IMR-90 (cell line): ENCODE data around the gene AGXT. TPM values are rescaled to one million over a fixed set of nuclear protein-coding genes. Genes with fewer than 3 reads are reported as not detected.
A peak's percentile ranks its signal among the peaks of the same experiment; 100 is the strongest.

Source experiments
- ATAC-seq: fragments of 200-7000 bp; cut with Tn5 transposase; 2 replicates; pipeline ENCODE4 v1.9.1; 2020; ENCODE audit warnings: low read depth, mild to moderate bottlenecking, moderate library complexity
- BruUV-seq: library from RNA; stranded (reverse); fragments of 400-500 nt; replicated peaks from 2 replicates; lab custom pipeline; 2021; lab: Mats Ljungman, UMichigan
- CTCF ChIA-PET: fragments of 300-600 bp; formaldehyde crosslinking; extraction: SDS; loops from one replicate; lab custom pipeline; 2021; ENCODE audit warnings: antibody characterized with exemption; lab: Yijun Ruan, JAX
- POLR2A ChIA-PET: fragments of 300-600 bp; sonication (Branson Sonifier 250); formaldehyde crosslinking; loops from one replicate; lab custom pipeline; 2022; ENCODE audit warnings: antibody characterized with exemption; ENCODE audit not compliant: unreplicated experiment; lab: Charles Lee
- DNase-seq: peaks from one replicate; pipeline ENCODE4 v3.0.0; 2013
- H2AFZ ChIP-seq: replicated peaks from 2 replicates; pipeline ENCODE3; 2013; ENCODE audit warnings: low read length, mild to moderate bottlenecking; ENCODE audit not compliant: poor library complexity
- H2AK5ac ChIP-seq: 2 replicates; pipeline ENCODE4 v1.6.1; 2013; ENCODE audit warnings: low read depth, low read length, inconsistent platforms
- H2AK9ac ChIP-seq: replicated peaks from 2 replicates; pipeline ENCODE3; 2013; ENCODE audit warnings: mild to moderate bottlenecking, low read depth, low read length, moderate library complexity; ENCODE audit not compliant: poor library complexity
- H2BK120ac ChIP-seq: 2 replicates; pipeline ENCODE4 v1.6.1; 2013; ENCODE audit warnings: low read depth, low read length, inconsistent platforms
- H2BK15ac ChIP-seq: 3 replicates; pipeline ENCODE4 v1.6.1; 2013; ENCODE audit warnings: low read depth, low read length, inconsistent platforms
- H2BK20ac ChIP-seq: 2 replicates; pipeline ENCODE4 v1.6.1; 2013; ENCODE audit warnings: low read depth, mild to moderate bottlenecking, inconsistent platforms, low read length, moderate library complexity
- H2BK5ac ChIP-seq: 2 replicates; pipeline ENCODE4 v1.6.1; 2013; ENCODE audit warnings: mild to moderate bottlenecking, low read depth, low read length, inconsistent platforms; ENCODE audit not compliant: poor library complexity, severe bottlenecking
- H3K14ac ChIP-seq: replicated peaks from 2 replicates; pipeline ENCODE4 v1.6.1; 2013; ENCODE audit warnings: low read depth, low read length, inconsistent platforms
- H3K18ac ChIP-seq: 2 replicates; pipeline ENCODE4 v1.6.1; 2013; ENCODE audit warnings: low read depth, low read length, control low read depth
- H3K23ac ChIP-seq: 2 replicates; pipeline ENCODE4 v1.6.1; 2013; ENCODE audit warnings: low read depth, low read length, inconsistent platforms
- H3K27ac ChIP-seq: 2 replicates; pipeline ENCODE4 v1.5.1; 2013; ENCODE audit warnings: mild to moderate bottlenecking, control low read depth, low read length; ENCODE audit not compliant: insufficient read depth
- H3K27me3 ChIP-seq: 2 replicates; pipeline ENCODE4 v1.6.1; 2013; ENCODE audit warnings: low read length; ENCODE audit not compliant: control insufficient read depth, insufficient read depth
- H3K36me3 ChIP-seq: 2 replicates; pipeline ENCODE4 v1.6.1; 2013; ENCODE audit warnings: low read length, mixed read lengths; ENCODE audit not compliant: control insufficient read depth, insufficient read depth
- H3K4ac ChIP-seq: 2 replicates; pipeline ENCODE4 v1.6.1; 2013; ENCODE audit warnings: low read depth, low read length, inconsistent platforms
- H3K4me1 ChIP-seq: 2 replicates; pipeline ENCODE4 v1.6.1; 2013; ENCODE audit warnings: low read length, mixed read lengths; ENCODE audit not compliant: control insufficient read depth, insufficient read depth
- H3K4me2 ChIP-seq: 2 replicates; pipeline ENCODE4 v1.6.1; 2013; ENCODE audit warnings: low read depth, mild to moderate bottlenecking, control low read depth, low read length, moderate library complexity
- H3K4me3 ChIP-seq: 2 replicates; pipeline ENCODE4 v1.5.1; 2013; ENCODE audit warnings: low read depth, mild to moderate bottlenecking, control low read depth, low read length, moderate library complexity; ENCODE audit not compliant: insufficient read depth
- H3K56ac ChIP-seq: 2 replicates; pipeline ENCODE4 v1.6.1; 2013; ENCODE audit warnings: low read length, inconsistent platforms; ENCODE audit not compliant: insufficient read depth; ENCODE audit errors: extremely low read depth
- H3K79me1 ChIP-seq, 2 experiments: 2 replicates each; pipeline ENCODE4 v1.6.1; 2013; ENCODE audit warnings: low read length in 2 of 2, inconsistent platforms in 1 of 2, low read depth in 1 of 2
- H3K9ac ChIP-seq: 2 replicates; pipeline ENCODE4 v1.6.1; 2013; ENCODE audit warnings: low read depth, low read length, control low read depth
- H3K9me1 ChIP-seq: 2 replicates; pipeline ENCODE4 v1.6.1; 2013; ENCODE audit warnings: low read length, inconsistent platforms; ENCODE audit not compliant: insufficient read depth
- H3K9me3 ChIP-seq: 2 replicates; pipeline ENCODE4 v1.6.1; 2013; ENCODE audit warnings: low read length; ENCODE audit not compliant: control insufficient read depth, insufficient read depth
- H4K20me1 ChIP-seq: 2 replicates; pipeline ENCODE4 v1.6.1; 2013; ENCODE audit warnings: low read length, inconsistent platforms; ENCODE audit not compliant: insufficient read depth
- H4K5ac ChIP-seq: 2 replicates; pipeline ENCODE4 v1.6.1; 2013; ENCODE audit warnings: mild to moderate bottlenecking, low read depth, low read length, control low read depth
- H4K8ac ChIP-seq, 2 experiments: 2 replicates each; pipeline ENCODE4 v1.6.1; 2013; ENCODE audit warnings: low read depth in 2 of 2, low read length in 2 of 2, control low read depth in 1 of 2, inconsistent platforms in 1 of 2
- H4K91ac ChIP-seq: 2 replicates; pipeline ENCODE4 v1.6.1; 2013; ENCODE audit warnings: low read depth, low read length, inconsistent platforms; ENCODE audit not compliant: insufficient read depth
- BHLHE40 ChIP-seq: fragments of 150-350 bp; IDR thresholded peaks from 2 replicates; pipeline ENCODE4 v1.6.1; 2016; ENCODE audit warnings: mild to moderate bottlenecking, low read depth, low read length
- CEBPB ChIP-seq: IDR thresholded peaks from 2 replicates; pipeline ENCODE4 v1.6.1; 2012; ENCODE audit warnings: low read depth, low read length, improper control_type of control experiment
- CHD1 ChIP-seq: IDR thresholded peaks from 2 replicates; pipeline ENCODE4 v1.6.1; 2012; ENCODE audit warnings: low read depth, low read length, improper control_type of control experiment
- FOS ChIP-seq: fragments of 150-350 bp; IDR thresholded peaks from 2 replicates; pipeline ENCODE4 v1.6.1; 2016; ENCODE audit warnings: low read depth, low read length
- MAFK ChIP-seq: IDR thresholded peaks from 2 replicates; pipeline ENCODE4 v1.6.1; 2012; ENCODE audit warnings: low read depth, low read length, improper control_type of control experiment
- MAZ ChIP-seq: IDR thresholded peaks from 2 replicates; pipeline ENCODE4 v1.6.1; 2012; ENCODE audit warnings: low read depth, mild to moderate bottlenecking, low read length, improper control_type of control experiment, moderate library complexity, borderline replicate concordance
- MXI1 ChIP-seq: IDR thresholded peaks from 2 replicates; pipeline ENCODE4 v1.6.1; 2012; ENCODE audit warnings: low read depth, mild to moderate bottlenecking, low read length, moderate library complexity, borderline replicate concordance
- NFE2L2 ChIP-seq: fragments of 150-350 bp; IDR thresholded peaks from 2 replicates; pipeline ENCODE4 v1.6.1; 2016; ENCODE audit warnings: low read depth, mild to moderate bottlenecking, low read length
- POLR2A ChIP-seq: IDR thresholded peaks from 2 replicates; pipeline ENCODE4 v1.6.1; 2012; ENCODE audit warnings: mild to moderate bottlenecking, low read depth, low read length
- RAD21 ChIP-seq: IDR thresholded peaks from 2 replicates; pipeline ENCODE4 v1.6.1; 2012; ENCODE audit warnings: low read length, improper control_type of control experiment
- RCOR1 ChIP-seq: IDR thresholded peaks from 2 replicates; pipeline ENCODE4 v1.6.1; 2012; ENCODE audit warnings: mild to moderate bottlenecking, low read length, improper control_type of control experiment; ENCODE audit not compliant: insufficient replicate concordance
- RFX5 ChIP-seq: IDR thresholded peaks from 2 replicates; pipeline ENCODE4 v1.8.0; 2012; ENCODE audit warnings: low read depth, mild to moderate bottlenecking, low read length, moderate library complexity
- SMC3 ChIP-seq: fragments of 150-350 bp; IDR thresholded peaks from 2 replicates; pipeline ENCODE4 v1.6.1; 2016; ENCODE audit warnings: low read depth, mild to moderate bottlenecking, antibody characterized with exemption, low read length, moderate library complexity
- WGBS, 2 experiments: methylation state at CpG; one replicate each; pipeline versions ENCODE4 v1.1.5 to v1.1.7; 2013; ENCODE audit warnings: missing lambda C conversion rate in 2 of 2; ENCODE audit not compliant: insufficient read length in 1 of 2; ENCODE audit errors: extremely low coverage in 2 of 2; 5-methylcytosine and 5-hydroxymethylcytosine counted together
- dilution Hi-C: fragments of 300-500 bp; cut with HindIII; formaldehyde crosslinking; loops from one replicate; pipeline ENCODE4 v1.14.3; 2018; ENCODE audit warnings: low sequenced_read_pairs; ENCODE audit not compliant: unreplicated experiment
- in situ Hi-C: fragments of 300-500 bp; cut with MboI; formaldehyde crosslinking; loops from 3 replicates; pipeline ENCODE4 v1.14.3; 2019; ENCODE audit warnings: low sequenced_read_pairs, inconsistent platforms, mixed read lengths
- intact Hi-C: fragments of 100-400 bp; cut with micrococcal nuclease; formaldehyde crosslinking; loops from 2 replicates; pipeline ENCODE4 v1.10.0; 2022
- polyA plus RNA-seq, 3 experiments: library from polyadenylated mRNA; depleted of rRNA; stranded (reverse); fragments of >200 nt; gene quantifications; 2 replicates each; pipeline ENCODE4 v1.2.3, GENCODE V29; 2012; ENCODE audit warnings: low replicate concordance in 1 of 3
- total RNA-seq: library from RNA; depleted of rRNA; stranded (reverse); fragments of >200 nt; gene quantifications from 2 replicates; pipeline ENCODE4 v1.2.3, GENCODE V29; 2012
- TF ChIP-seq, protein P1 (sequence below): fragments of 150-350 bp; IDR thresholded peaks from 2 replicates; pipeline ENCODE4 v1.6.1; 2016; ENCODE audit warnings: low read depth, mild to moderate bottlenecking, low read length, moderate library complexity, borderline replicate concordance
- TF ChIP-seq, protein P2 (sequence below): conservative IDR thresholded peaks from 2 replicates; pipeline ENCODE4 v1.5.1; 2012; ENCODE audit warnings: mild to moderate bottlenecking, low read depth, low read length, improper control_type of control experiment
- TF ChIP-seq, protein P3 (sequence below): fragments of 150-350 bp; IDR thresholded peaks from 2 replicates; pipeline ENCODE4 v1.6.1; 2017; ENCODE audit warnings: mild to moderate bottlenecking, antibody characterized with exemption, low read length, low read depth

Gene AGXT
- total and polyA plus RNA-seq, 2 of the 4 experiments (the other 2 are of a cell fraction), result not detected

DNA sequence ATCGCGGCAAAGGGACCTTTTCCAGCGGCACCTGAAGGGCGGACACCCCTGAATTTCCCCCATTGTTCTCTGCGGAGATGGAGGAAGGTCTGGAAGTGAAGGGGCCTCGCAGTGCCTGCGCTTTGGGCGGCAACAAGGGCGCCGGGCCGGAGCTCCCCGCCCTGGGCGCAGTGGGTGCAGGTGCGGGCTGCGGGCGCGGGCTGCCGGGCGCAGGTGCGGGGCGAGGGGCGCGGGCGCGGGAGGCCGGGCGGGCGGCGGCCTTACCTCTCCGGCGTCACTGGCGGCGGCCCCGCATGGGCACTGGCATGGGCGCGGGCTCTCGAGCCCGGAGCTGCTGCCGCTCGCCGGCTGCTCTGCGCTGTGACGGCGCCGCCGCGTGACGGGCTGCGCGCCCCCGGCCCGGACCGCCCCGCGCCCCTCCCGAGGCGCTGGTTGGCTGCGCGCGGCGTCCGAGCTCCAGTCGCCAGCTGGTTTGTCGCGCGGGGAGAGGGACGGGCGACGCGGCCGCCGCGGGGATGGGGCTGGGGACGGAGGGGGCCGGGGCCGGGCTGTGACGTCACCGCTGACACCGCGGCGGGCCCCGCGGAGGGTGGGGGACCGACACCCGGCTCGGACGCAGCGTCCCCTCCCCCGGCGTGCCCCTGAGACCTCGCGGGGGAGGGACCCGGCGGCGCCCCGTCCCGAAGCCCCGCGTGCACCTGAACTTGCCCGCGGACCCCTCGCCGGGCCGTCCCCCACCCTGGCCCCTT is 48.6 kb upstream of the AGXT start, which contains the start of gene KIF1A:
Gene KIF1A (minus strand): TSS at position 362 of the 749 bp plus-strand sequence. CDS start 22,467 bp downstream, outside the sequence.
- Histone ChIP-seq H2BK5ac (no peak within 1 kb of the TSS), H4K20me1 (no peaks in the 10 kb centered on the region; the same call in 1 of the 2 replicates), H3K9me1 (no peaks in the 10 kb centered on the region), H3K4me3 (no peak within 1 kb of the TSS), H2AK9ac (no peak within 1 kb of the TSS), H2AFZ (peak within 1 kb of the TSS; percentile 32), H3K27ac (no peak within 1 kb of the TSS), H3K27me3 (peaks cover 67% of the 10 kb centered on the region), H4K8ac (no peak within 1 kb of the TSS), H3K14ac (no peak within 1 kb of the TSS), H3K18ac (no peak within 1 kb of the TSS), H2BK15ac (no peak within 1 kb of the TSS), H3K56ac (no peak within 1 kb of the TSS), H2BK20ac (no peak within 1 kb of the TSS), H3K4ac (no peak within 1 kb of the TSS), H3K4me2 (no peak within 1 kb of the TSS), H3K4me1 (no peaks in the 10 kb centered on the region), H4K5ac (no peak within 1 kb of the TSS), H3K9ac (no peak within 1 kb of the TSS), H2AK5ac (no peak within 1 kb of the TSS), H3K9me3 (peaks cover 9% of the 10 kb centered on the region), H3K23ac (no peak within 1 kb of the TSS), H2BK120ac (no peak within 1 kb of the TSS), H3K79me1 (no peaks in the 10 kb centered on the region), H4K91ac (no peak within 1 kb of the TSS), H3K36me3 (no peaks in the 10 kb centered on the region)
- DNase-seq (no peak), ATAC-seq (0 out of 2 replicates have a peak, but pooled peaks have one; percentile 27)
- in situ Hi-C loops, result no loop called here
- TF ChIP-seq RFX5 (no peak), RCOR1 (no peak), CEBPB (no peak), BHLHE40 (no peak), NFE2L2 (no peak), RAD21 (no peak), MAFK (no peak), POLR2A (no peak), MXI1 (no peak), SMC3 (no peak), MAZ (no peak), CHD1 (no peak), FOS (no peak)
- TF ChIP-seq, protein P1, sequence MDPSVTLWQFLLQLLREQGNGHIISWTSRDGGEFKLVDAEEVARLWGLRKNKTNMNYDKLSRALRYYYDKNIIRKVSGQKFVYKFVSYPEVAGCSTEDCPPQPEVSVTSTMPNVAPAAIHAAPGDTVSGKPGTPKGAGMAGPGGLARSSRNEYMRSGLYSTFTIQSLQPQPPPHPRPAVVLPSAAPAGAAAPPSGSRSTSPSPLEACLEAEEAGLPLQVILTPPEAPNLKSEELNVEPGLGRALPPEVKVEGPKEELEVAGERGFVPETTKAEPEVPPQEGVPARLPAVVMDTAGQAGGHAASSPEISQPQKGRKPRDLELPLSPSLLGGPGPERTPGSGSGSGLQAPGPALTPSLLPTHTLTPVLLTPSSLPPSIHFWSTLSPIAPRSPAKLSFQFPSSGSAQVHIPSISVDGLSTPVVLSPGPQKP, result no peak
- TF ChIP-seq, protein P2, sequence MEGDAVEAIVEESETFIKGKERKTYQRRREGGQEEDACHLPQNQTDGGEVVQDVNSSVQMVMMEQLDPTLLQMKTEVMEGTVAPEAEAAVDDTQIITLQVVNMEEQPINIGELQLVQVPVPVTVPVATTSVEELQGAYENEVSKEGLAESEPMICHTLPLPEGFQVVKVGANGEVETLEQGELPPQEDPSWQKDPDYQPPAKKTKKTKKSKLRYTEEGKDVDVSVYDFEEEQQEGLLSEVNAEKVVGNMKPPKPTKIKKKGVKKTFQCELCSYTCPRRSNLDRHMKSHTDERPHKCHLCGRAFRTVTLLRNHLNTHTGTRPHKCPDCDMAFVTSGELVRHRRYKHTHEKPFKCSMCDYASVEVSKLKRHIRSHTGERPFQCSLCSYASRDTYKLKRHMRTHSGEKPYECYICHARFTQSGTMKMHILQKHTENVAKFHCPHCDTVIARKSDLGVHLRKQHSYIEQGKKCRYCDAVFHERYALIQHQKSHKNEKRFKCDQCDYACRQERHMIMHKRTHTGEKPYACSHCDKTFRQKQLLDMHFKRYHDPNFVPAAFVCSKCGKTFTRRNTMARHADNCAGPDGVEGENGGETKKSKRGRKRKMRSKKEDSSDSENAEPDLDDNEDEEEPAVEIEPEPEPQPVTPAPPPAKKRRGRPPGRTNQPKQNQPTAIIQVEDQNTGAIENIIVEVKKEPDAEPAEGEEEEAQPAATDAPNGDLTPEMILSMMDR, result no peak
- TF ChIP-seq, protein P3, sequence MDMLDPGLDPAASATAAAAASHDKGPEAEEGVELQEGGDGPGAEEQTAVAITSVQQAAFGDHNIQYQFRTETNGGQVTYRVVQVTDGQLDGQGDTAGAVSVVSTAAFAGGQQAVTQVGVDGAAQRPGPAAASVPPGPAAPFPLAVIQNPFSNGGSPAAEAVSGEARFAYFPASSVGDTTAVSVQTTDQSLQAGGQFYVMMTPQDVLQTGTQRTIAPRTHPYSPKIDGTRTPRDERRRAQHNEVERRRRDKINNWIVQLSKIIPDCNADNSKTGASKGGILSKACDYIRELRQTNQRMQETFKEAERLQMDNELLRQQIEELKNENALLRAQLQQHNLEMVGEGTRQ, result no peak
- intact Hi-C loops, result no loop called here
- no TSS peak for BruUV-seq
- CTCF ChIA-PET, result no interaction called here
- 1% methylated on average over 39 of the region's 104 CpGs; no CpG with 5 or more reads in 1 of the 2 experiments for WGBS, 2 experiments
- dilution Hi-C loops, result no loop called here
- POLR2A ChIA-PET, result no interaction called here
